Mucosa of stomach (tissue), 1 donor: ENCODE results near the gene TMEM106C.

Experiments used
- H3K27me3 ChIP-seq: one replicate; pipeline ENCODE4 v1.7.0; 2013; ENCODE audit warnings: mild to moderate bottlenecking, low read length; ENCODE audit not compliant: control insufficient read depth, insufficient read depth
- H3K36me3 ChIP-seq: one replicate; pipeline ENCODE4 v1.7.0; 2013; ENCODE audit warnings: low read length; ENCODE audit not compliant: control insufficient read depth, insufficient read depth
- H3K4me1 ChIP-seq: one replicate; pipeline ENCODE4 v1.7.0; 2013; ENCODE audit warnings: mild to moderate bottlenecking, low read length; ENCODE audit not compliant: control insufficient read depth, insufficient read depth
- H3K4me3 ChIP-seq: one replicate; pipeline ENCODE4 v1.7.0; 2013; ENCODE audit warnings: low read length
- H3K9ac ChIP-seq: one replicate; pipeline ENCODE4 v1.7.0; 2013; ENCODE audit warnings: mild to moderate bottlenecking, low read length, moderate library complexity
- H3K9me3 ChIP-seq: one replicate; pipeline ENCODE4 v1.7.0; 2013; ENCODE audit warnings: mild to moderate bottlenecking, low read length, moderate library complexity; ENCODE audit not compliant: control insufficient read depth
- donor health status: Pancreatic carcinoma.

The TMEM106C gene

DNA sequence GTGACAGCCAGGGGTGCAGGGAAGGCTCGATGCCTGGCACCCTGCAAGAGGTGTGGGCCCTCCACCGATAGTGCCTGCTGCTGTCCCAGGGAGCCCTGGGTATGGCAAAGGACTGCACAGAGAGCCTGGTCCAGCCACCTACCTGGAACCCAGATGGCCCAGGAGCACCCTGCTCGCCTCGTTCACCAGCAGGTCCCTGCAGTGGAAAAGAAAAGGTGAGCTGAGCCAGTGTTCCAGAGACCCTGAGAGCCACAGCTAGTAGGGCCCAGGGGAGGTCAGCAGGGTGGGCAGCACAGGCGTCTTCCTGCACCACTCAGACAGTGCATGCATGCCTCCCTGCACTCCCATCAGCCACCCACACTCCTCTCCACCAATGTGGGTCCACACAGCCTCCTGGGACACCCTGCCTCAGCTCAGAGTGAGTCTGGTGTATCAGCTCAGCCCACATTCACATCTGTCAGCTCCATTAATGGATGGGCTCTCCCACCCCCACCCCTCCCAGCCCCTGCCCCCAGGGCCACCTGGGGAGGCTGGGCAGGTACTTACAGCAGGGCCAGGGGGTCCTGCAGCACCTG is 20.2 kb downstream of the TMEM106C start:
- H3K27me3 ChIP-seq: peaks cover 31% of the 10 kb centered on the region
- H3K9ac ChIP-seq: no peak overlapping the region
- no peak overlapping the region for H3K4me3 ChIP-seq
- H3K36me3 ChIP-seq: no peaks in the 10 kb centered on the region
- H3K4me1 ChIP-seq: peaks cover 7% of the 10 kb centered on the region
- H3K9me3 ChIP-seq: no peaks in the 10 kb centered on the region

DNA sequence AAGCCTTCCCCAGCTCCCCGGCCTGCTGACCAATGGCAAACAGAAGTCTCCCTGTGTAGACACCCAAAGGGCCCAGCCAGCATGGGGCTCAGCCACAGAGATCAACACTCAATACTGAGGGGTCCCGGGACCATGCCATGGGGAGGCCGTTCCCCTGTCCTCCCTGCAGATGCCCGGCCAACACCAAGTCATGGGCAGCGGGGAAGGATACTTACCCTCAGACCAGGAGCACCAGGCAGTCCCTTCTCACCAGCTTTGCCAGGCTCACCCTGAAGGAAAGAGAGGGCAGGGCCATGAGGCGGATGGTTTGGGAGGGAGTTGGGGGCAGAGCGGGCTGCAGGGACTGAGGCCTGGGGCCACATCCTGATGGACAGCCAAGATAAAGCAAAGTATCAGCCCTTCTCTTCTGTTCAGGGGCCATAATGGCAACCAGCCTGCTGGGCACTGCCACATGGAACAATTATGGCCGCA is 21.0 kb downstream of the TMEM106C start:
- H3K36me3 ChIP-seq: no peaks in the 10 kb centered on the region
- peaks cover 31% of the 10 kb centered on the region for H3K27me3 ChIP-seq
- no peak overlapping the region for H3K4me3 ChIP-seq
- no peak overlapping the region for H3K9ac ChIP-seq
- peaks cover 7% of the 10 kb centered on the region for H3K4me1 ChIP-seq
- H3K9me3 ChIP-seq: no peaks in the 10 kb centered on the region

DNA sequence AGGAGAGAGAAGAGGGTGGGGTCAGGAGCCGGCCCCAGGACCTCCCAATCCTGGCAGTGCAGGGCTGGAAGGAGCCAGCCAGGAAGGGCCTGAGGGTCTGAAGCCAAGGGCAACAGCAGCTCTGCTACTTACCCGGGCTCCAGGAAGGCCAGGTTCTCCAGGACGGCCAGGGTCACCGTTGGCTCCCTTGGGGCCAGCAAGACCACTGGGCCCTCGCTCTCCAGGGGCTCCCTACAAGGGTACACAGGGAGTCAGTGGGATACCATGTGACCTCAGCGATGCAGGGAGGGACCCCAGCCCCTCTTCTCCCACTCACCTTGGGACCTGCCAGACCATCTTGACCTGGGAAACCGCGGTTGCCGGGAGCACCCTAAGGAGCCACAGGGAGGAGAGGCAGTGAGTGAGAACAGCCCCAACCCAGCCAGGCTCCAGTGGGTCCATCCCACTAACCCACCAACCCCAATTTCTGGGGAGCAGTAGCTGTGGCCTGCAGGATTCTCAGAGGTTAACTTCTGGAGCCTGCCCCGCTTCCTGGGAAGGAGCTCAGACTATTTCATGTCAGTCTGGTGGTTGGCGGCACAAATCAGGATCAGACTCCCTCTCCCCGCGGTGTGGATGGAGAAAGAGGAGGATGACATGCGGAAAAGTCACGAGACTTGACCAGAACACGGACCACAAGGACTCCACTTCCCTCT is 22.3 kb downstream of the TMEM106C start:
- H3K4me1 ChIP-seq: peaks cover 7% of the 10 kb centered on the region
- no peaks in the 10 kb centered on the region for H3K9me3 ChIP-seq
- no peaks in the 10 kb centered on the region for H3K36me3 ChIP-seq
- H3K9ac ChIP-seq: no peak overlapping the region
- H3K27me3 ChIP-seq: peaks cover 25% of the 10 kb centered on the region
- H3K4me3 ChIP-seq: no peak overlapping the region

DNA sequence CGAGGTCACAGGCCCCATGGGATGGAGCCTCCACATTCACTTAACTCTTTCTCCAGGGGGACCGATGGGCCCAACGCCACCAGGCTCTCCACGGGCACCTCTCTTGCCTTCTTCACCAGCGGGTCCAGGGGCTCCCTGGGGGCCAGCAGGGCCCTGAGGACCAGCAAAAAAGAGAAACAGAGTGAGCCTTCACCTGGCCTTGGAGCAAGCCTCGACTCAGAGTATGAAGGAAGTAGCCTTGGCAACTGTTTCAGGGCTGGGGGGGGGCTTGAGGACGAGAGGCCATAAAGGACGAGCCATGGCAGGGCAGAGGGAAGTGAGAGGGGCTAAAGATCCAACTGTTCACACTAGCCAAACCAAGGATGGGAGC is 22.9 kb downstream of the TMEM106C start:
- Histone ChIP-seq H3K36me3 (no peaks in the 10 kb centered on the region), H3K9ac (no peak overlapping the region), H3K4me1 (peaks cover 4% of the 10 kb centered on the region), H3K9me3 (no peaks in the 10 kb centered on the region), H3K4me3 (no peak overlapping the region), H3K27me3 (peaks cover 20% of the 10 kb centered on the region)

DNA sequence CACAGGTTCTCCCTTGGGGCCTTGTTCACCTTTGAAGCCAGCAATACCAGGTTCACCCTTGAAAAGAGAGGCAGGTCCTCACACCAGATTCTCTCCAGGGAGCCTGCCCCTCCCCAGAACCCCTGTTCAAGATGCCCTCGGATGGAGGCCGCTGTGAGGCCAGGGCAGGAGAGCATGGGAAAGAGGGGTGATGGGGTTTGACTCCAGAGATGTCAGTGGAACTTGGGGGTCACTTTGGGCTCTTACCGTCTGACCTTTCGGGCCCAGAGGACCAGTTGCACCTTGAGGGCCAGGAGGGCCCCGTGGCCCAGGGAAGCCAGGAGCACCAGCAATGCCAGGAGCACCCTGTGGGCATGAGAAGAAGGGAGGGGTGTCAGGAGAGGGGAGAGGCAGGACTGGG is 23.4 kb downstream of the TMEM106C start:
- Histone ChIP-seq H3K4me3 (no peak overlapping the region), H3K9me3 (no peaks in the 10 kb centered on the region), H3K36me3 (no peaks in the 10 kb centered on the region), H3K4me1 (no peaks in the 10 kb centered on the region), H3K27me3 (peaks cover 18% of the 10 kb centered on the region), H3K9ac (no peak overlapping the region)

DNA sequence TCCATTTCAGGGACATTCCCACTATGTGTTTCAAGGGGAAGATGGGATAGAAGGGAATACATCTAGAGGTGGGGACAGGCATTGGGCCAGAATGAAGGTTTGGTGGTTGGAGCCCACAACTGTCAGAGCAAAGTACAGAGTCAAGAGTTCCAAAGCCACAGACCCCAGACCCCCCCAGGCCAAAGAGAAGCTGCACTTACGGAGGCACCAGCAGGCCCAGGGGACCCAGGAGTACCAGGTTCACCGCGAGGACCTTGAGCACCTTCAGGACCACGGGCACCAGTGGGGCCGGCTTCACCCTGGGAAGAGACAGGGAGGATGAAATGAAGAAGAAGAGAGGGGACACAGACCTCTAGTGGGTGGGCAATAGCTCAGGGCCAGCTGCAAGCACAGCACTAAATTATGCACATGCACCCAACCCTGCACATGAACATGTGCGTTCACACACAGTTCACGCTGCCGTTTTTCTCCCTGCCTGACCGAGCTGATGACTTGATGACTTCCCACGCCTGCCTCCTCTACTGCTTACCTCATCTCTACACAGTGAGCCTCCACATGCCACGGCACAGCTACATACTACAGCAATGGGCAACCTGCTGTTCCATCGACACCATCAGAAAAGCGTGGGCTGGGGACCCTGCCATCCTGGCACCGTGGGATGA is 24.1 kb downstream of the TMEM106C start:
- H3K4me3 ChIP-seq: no peak overlapping the region
- peaks cover 12% of the 10 kb centered on the region for H3K27me3 ChIP-seq
- no peaks in the 10 kb centered on the region for H3K36me3 ChIP-seq
- H3K9me3 ChIP-seq: no peaks in the 10 kb centered on the region
- no peak overlapping the region for H3K9ac ChIP-seq
- H3K4me1 ChIP-seq: no peaks in the 10 kb centered on the region

DNA sequence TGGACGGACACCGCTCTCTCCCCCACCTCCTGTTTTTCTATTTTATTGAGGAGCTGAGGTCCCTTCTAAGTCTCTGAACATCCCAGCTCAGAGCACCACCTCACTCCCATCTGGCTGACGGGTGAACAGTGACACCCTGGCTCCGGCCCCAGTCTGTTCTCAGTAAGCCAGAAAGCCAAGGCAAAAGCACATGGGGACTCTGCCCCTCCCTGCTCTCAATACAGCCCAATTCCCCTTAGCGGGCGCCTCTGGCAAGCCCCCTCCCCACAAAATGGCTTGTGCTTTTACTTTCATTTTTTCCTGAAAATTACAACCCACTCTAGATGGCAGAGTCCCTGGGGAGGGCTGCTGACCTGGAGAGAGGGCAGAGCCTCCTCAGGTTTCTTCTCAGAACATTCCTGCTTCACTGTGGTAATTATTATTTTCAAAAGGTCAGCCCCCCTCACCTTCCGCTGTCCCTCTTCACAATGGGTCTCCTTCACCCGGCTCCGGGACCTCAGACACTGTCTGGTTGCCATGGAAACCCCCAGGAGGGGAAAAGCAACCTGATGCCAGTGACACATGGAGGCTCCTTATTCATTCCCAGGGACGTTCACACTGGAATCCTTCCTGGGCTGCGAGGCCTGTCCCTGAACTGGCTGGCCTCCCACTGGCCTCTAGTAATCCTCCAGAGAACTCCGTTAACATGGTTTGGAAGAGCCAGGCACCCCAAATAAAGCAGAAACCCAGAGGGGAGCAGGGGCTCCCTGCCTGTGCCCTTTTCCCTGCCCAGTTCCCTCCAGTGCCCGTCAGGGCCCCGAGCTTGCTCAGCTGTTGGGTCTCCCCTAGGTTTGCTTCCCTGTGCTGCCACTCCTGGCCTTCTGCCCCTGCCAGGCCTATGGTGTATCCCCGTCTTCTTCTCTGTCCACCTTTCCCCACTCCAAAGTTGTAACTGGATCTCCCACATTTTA is 25.0 kb downstream of the TMEM106C start:
- Histone ChIP-seq H3K27me3 (peaks cover 12% of the 10 kb centered on the region), H3K36me3 (no peaks in the 10 kb centered on the region), H3K4me3 (no peak overlapping the region), H3K9me3 (no peaks in the 10 kb centered on the region), H3K9ac (no peak overlapping the region), H3K4me1 (no peaks in the 10 kb centered on the region)

DNA sequence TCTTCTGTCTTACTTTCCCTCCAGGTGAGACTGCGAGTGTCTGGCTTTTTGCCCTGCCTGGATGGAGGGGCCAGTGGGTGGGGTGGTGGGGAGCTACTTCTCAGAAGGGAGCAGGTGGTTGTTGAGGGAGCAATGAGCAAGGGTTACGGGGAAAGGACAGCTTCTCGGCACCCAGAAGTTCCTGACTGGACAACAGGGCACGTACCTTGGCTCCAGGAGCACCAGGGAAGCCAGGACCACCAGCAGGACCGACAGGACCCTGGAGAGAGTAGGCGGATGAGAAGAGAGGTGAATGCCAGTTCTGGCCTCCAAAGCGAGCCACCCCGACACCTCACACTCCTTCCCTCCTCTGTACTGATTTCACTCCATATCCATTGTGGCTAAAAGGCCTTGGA is 25.6 kb downstream of the TMEM106C start:
- no peaks in the 10 kb centered on the region for H3K36me3 ChIP-seq
- H3K4me1 ChIP-seq: no peaks in the 10 kb centered on the region
- no peak overlapping the region for H3K4me3 ChIP-seq
- no peaks in the 10 kb centered on the region for H3K9me3 ChIP-seq
- H3K27me3 ChIP-seq: peaks cover 8% of the 10 kb centered on the region
- H3K9ac ChIP-seq: no peak overlapping the region

DNA sequence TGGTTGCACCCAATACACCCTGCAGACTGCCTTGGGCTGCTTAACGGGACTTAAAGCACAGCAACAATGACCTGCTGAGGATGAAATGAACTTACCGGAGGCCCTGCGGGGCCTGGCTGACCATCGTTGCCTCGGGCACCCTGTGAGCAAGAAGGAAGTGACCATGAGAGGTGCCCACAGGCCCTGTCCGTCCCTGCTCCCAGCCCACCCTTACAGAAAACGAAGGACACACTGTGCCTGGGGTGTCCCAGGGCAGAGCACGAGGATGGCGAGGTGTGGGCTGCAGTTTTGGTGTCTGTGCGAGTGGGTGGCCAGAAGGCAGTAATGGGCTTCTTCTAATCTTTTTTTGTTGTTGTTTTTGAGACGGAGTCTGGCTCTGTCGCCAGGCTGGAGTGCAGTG is 26.3 kb downstream of the TMEM106C start:
- H3K4me3 ChIP-seq: no peak overlapping the region
- no peak overlapping the region for H3K9ac ChIP-seq
- no peaks in the 10 kb centered on the region for H3K36me3 ChIP-seq
- no peaks in the 10 kb centered on the region for H3K4me1 ChIP-seq
- H3K9me3 ChIP-seq: no peaks in the 10 kb centered on the region
- peaks cover 11% of the 10 kb centered on the region for H3K27me3 ChIP-seq

DNA sequence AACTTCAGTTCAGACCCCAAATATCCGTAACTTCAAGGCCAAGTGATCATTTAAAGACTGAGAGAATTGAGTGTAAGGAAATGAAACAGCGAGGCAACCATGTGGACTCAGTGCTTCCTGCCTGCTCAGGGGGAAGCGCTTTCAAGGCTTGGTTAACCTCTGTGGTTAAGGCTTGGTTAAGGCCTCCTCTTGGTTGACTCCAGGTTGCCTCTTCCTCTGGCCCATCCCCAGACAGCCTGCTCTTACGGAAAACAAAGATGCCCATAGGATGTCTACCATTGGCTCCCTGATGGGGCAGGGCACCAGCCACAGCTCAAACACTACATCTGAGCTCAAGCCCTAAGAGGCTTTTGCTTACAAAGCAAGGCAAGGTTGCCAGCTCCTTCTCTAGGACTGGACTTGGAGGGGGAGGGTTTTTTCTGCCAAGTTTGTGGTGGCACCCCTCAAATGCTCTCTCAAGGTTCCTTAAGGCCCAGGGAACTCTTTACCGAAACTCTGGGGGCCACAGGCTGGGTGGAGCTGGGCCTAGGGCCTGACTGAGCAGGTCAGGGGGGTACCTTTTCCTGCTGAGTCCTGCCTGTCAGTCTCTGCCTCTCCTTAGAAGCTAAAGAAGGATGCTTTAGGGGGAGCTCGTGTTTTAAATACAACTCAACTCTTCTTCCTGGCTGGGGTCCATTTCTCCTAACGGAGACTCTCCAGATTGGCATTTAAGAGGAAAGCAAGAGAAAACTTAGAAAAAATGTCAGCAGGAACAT is 27.1 kb downstream of the TMEM106C start:
- Histone ChIP-seq H3K9ac (no peak overlapping the region), H3K36me3 (no peaks in the 10 kb centered on the region), H3K9me3 (no peaks in the 10 kb centered on the region), H3K27me3 (peaks cover 12% of the 10 kb centered on the region), H3K4me1 (no peaks in the 10 kb centered on the region), H3K4me3 (no peak overlapping the region)
